H1 (cell line): ENCODE data around the gene SLC6A12. TPM values are rescaled to one million over a fixed set of nuclear protein-coding genes. Genes with fewer than 3 reads are reported as not detected.

Source experiments
- CHD1 ChIP-seq: IDR thresholded peaks from 2 replicates; pipeline ENCODE4 v1.6.1; 2012; ENCODE audit warnings: low read depth, low read length, improper control_type of control experiment
- HDAC2 ChIP-seq, 2 experiments: fragments of 300-600 bp in 1 of 2; sonication (generic) in 1 of 2; IDR thresholded peaks; 2 replicates each; pipeline ENCODE4 v1.6.1; 2011 to 2012; ENCODE audit warnings: low read depth in 2 of 2, low read length in 2 of 2, mild to moderate bottlenecking in 2 of 2, moderate library complexity in 2 of 2, borderline replicate concordance in 1 of 2, inconsistent platforms in 1 of 2
- POU5F1 ChIP-seq: IDR thresholded peaks from 2 replicates; pipeline ENCODE4 v1.6.1; 2011; ENCODE audit warnings: low read depth, mild to moderate bottlenecking, low read length, moderate library complexity
- RAD21 ChIP-seq, 2 experiments: IDR thresholded peaks in 1 of 2; conservative IDR thresholded peaks in 1 of 2; 2 replicates each; pipeline ENCODE4 v1.6.1; 2011; ENCODE audit warnings: low read depth in 2 of 2, low read length in 2 of 2, improper control_type of control experiment in 1 of 2, inconsistent platforms in 1 of 2, mild to moderate bottlenecking in 1 of 2, moderate library complexity in 1 of 2
- polyA plus RNA-seq, 7 experiments: library from polyadenylated mRNA; depleted of rRNA in 3 of 7; stranded (reverse) in 5 of 7; unstranded in 2 of 7; fragments of >200 nt in 5 of 7; fragments of 200-250 nt in 2 of 7; gene quantifications; 1 replicate in 5 of 7; 2 replicates in 1 of 7; 4 replicates in 1 of 7; pipeline versions ENCODE4 v1.2.1 to v1.2.3, GENCODE V29; 2011 to 2013; ENCODE audit warnings: missing spikeins in 2 of 7, mixed read lengths in 2 of 7
- total RNA-seq: library from RNA; stranded (reverse); fragmentation: NEBNext Ultra II Directional; extraction: Animal tissue kit (Norgen Biotek cat#: 25700); gene quantifications from 2 replicates; pipeline ENCODE4 v1.2.1, GENCODE V29; 2021
- TF ChIP-seq, protein P1 (sequence below): IDR thresholded peaks from 2 replicates; pipeline ENCODE4 v1.6.1; 2011; ENCODE audit warnings: low read depth, mild to moderate bottlenecking, low read length; ENCODE audit not compliant: insufficient read depth
- TF ChIP-seq, protein P2 (sequence below): fragments of 300-600 bp; sonication (generic); IDR thresholded peaks from 2 replicates; pipeline ENCODE4 v1.7.1; 2012; ENCODE audit warnings: low read length, moderate library complexity, mild to moderate bottlenecking, inconsistent platforms; ENCODE audit not compliant: insufficient replicate concordance

SLC6A12 gene
- total and polyA plus RNA-seq, 2 of the 8 experiments (the other 6 are each of a cell fraction or from before 2014, with no cell fraction given), result 0.70 to 1.1 TPM

- TF ChIP-seq RAD21 (IDR thresholded peaks at IDR 0.05 in 1 of 2, conservative IDR thresholded peaks at IDR 0.05 in 1 of 2; ENCODE audit: low read depth in 2 of 2, low read length in 2 of 2) (no peak), POU5F1 (no peak), HDAC2 (IDR thresholded peaks at IDR 0.05; ENCODE audit: borderline replicate concordance in 1 of 2, low read depth in 2 of 2, low read length in 2 of 2) (no peak), CHD1 (no peak)
- TF ChIP-seq, protein P1, sequence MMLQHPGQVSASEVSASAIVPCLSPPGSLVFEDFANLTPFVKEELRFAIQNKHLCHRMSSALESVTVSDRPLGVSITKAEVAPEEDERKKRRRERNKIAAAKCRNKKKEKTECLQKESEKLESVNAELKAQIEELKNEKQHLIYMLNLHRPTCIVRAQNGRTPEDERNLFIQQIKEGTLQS, result no peak
- TF ChIP-seq, protein P2, sequence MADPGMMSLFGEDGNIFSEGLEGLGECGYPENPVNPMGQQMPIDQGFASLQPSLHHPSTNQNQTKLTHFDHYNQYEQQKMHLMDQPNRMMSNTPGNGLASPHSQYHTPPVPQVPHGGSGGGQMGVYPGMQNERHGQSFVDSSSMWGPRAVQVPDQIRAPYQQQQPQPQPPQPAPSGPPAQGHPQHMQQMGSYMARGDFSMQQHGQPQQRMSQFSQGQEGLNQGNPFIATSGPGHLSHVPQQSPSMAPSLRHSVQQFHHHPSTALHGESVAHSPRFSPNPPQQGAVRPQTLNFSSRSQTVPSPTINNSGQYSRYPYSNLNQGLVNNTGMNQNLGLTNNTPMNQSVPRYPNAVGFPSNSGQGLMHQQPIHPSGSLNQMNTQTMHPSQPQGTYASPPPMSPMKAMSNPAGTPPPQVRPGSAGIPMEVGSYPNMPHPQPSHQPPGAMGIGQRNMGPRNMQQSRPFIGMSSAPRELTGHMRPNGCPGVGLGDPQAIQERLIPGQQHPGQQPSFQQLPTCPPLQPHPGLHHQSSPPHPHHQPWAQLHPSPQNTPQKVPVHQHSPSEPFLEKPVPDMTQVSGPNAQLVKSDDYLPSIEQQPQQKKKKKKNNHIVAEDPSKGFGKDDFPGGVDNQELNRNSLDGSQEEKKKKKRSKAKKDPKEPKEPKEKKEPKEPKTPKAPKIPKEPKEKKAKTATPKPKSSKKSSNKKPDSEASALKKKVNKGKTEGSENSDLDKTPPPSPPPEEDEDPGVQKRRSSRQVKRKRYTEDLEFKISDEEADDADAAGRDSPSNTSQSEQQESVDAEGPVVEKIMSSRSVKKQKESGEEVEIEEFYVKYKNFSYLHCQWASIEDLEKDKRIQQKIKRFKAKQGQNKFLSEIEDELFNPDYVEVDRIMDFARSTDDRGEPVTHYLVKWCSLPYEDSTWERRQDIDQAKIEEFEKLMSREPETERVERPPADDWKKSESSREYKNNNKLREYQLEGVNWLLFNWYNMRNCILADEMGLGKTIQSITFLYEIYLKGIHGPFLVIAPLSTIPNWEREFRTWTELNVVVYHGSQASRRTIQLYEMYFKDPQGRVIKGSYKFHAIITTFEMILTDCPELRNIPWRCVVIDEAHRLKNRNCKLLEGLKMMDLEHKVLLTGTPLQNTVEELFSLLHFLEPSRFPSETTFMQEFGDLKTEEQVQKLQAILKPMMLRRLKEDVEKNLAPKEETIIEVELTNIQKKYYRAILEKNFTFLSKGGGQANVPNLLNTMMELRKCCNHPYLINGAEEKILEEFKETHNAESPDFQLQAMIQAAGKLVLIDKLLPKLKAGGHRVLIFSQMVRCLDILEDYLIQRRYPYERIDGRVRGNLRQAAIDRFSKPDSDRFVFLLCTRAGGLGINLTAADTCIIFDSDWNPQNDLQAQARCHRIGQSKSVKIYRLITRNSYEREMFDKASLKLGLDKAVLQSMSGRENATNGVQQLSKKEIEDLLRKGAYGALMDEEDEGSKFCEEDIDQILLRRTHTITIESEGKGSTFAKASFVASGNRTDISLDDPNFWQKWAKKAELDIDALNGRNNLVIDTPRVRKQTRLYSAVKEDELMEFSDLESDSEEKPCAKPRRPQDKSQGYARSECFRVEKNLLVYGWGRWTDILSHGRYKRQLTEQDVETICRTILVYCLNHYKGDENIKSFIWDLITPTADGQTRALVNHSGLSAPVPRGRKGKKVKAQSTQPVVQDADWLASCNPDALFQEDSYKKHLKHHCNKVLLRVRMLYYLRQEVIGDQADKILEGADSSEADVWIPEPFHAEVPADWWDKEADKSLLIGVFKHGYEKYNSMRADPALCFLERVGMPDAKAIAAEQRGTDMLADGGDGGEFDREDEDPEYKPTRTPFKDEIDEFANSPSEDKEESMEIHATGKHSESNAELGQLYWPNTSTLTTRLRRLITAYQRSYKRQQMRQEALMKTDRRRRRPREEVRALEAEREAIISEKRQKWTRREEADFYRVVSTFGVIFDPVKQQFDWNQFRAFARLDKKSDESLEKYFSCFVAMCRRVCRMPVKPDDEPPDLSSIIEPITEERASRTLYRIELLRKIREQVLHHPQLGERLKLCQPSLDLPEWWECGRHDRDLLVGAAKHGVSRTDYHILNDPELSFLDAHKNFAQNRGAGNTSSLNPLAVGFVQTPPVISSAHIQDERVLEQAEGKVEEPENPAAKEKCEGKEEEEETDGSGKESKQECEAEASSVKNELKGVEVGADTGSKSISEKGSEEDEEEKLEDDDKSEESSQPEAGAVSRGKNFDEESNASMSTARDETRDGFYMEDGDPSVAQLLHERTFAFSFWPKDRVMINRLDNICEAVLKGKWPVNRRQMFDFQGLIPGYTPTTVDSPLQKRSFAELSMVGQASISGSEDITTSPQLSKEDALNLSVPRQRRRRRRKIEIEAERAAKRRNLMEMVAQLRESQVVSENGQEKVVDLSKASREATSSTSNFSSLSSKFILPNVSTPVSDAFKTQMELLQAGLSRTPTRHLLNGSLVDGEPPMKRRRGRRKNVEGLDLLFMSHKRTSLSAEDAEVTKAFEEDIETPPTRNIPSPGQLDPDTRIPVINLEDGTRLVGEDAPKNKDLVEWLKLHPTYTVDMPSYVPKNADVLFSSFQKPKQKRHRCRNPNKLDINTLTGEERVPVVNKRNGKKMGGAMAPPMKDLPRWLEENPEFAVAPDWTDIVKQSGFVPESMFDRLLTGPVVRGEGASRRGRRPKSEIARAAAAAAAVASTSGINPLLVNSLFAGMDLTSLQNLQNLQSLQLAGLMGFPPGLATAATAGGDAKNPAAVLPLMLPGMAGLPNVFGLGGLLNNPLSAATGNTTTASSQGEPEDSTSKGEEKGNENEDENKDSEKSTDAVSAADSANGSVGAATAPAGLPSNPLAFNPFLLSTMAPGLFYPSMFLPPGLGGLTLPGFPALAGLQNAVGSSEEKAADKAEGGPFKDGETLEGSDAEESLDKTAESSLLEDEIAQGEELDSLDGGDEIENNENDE, result no peak
Observed at GRCh38 chr12:171276-171675, 42.7 kb downstream of the SLC6A12 start (continued).
